Measurements from ENCODE around the gene FAM241B.

Gene FAM241B

DNA sequence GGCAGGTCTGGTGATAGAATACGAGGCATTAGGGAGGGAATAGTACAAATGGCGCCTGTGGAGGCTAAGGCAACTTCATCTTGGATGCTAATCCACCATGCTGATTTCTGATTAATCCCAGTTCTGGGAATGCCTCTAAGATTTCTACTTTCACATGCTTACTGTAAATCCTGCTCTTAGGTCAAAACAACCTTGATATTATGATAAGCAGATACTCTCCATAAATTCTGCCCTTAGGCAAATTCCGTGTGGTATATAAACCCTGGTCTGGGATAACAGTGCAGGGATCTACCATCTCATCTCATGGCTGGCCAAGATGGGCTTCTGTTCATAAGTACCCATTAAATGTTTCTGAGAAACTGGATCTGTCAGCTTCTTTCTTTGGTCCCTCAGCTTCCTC is 45.4 kb upstream of the FAM241B start:
- no peak for DNase-seq (ENCODE audit: low read depth in 1 of 2, low spot score in 1 of 2)
- Histone ChIP-seq H3K4me3 (replicated peaks; ENCODE audit: insufficient read depth, low read length) (no peak overlapping the region), H3K27ac (replicated peaks) (no peak overlapping the region), H3K27me3 (ENCODE audit: insufficient read depth, poor library complexity, severe bottlenecking) (peaks cover 19% of the 10 kb centered on the region)
- no peak for TF ChIP-seq SPI1 (IDR thresholded peaks at IDR 0.05; ENCODE audit: borderline replicate concordance, low read depth)
- TF ChIP-seq GABPA (IDR thresholded peaks at IDR 0.05; ENCODE audit: low read depth) = no peak
- TF ChIP-seq, protein P1, sequence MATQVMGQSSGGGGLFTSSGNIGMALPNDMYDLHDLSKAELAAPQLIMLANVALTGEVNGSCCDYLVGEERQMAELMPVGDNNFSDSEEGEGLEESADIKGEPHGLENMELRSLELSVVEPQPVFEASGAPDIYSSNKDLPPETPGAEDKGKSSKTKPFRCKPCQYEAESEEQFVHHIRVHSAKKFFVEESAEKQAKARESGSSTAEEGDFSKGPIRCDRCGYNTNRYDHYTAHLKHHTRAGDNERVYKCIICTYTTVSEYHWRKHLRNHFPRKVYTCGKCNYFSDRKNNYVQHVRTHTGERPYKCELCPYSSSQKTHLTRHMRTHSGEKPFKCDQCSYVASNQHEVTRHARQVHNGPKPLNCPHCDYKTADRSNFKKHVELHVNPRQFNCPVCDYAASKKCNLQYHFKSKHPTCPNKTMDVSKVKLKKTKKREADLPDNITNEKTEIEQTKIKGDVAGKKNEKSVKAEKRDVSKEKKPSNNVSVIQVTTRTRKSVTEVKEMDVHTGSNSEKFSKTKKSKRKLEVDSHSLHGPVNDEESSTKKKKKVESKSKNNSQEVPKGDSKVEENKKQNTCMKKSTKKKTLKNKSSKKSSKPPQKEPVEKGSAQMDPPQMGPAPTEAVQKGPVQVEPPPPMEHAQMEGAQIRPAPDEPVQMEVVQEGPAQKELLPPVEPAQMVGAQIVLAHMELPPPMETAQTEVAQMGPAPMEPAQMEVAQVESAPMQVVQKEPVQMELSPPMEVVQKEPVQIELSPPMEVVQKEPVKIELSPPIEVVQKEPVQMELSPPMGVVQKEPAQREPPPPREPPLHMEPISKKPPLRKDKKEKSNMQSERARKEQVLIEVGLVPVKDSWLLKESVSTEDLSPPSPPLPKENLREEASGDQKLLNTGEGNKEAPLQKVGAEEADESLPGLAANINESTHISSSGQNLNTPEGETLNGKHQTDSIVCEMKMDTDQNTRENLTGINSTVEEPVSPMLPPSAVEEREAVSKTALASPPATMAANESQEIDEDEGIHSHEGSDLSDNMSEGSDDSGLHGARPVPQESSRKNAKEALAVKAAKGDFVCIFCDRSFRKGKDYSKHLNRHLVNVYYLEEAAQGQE (IDR thresholded peaks at IDR 0.05; ENCODE audit: insufficient replicate concordance, low read depth) = no peak
- no peak for TF ChIP-seq POLR2AphosphoS5 (IDR thresholded peaks at IDR 0.05; ENCODE audit: low read depth)
- TF ChIP-seq, protein P2, sequence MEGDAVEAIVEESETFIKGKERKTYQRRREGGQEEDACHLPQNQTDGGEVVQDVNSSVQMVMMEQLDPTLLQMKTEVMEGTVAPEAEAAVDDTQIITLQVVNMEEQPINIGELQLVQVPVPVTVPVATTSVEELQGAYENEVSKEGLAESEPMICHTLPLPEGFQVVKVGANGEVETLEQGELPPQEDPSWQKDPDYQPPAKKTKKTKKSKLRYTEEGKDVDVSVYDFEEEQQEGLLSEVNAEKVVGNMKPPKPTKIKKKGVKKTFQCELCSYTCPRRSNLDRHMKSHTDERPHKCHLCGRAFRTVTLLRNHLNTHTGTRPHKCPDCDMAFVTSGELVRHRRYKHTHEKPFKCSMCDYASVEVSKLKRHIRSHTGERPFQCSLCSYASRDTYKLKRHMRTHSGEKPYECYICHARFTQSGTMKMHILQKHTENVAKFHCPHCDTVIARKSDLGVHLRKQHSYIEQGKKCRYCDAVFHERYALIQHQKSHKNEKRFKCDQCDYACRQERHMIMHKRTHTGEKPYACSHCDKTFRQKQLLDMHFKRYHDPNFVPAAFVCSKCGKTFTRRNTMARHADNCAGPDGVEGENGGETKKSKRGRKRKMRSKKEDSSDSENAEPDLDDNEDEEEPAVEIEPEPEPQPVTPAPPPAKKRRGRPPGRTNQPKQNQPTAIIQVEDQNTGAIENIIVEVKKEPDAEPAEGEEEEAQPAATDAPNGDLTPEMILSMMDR (IDR thresholded peaks at IDR 0.05; ENCODE audit: insufficient read depth, low read length) = no peak

DNA sequence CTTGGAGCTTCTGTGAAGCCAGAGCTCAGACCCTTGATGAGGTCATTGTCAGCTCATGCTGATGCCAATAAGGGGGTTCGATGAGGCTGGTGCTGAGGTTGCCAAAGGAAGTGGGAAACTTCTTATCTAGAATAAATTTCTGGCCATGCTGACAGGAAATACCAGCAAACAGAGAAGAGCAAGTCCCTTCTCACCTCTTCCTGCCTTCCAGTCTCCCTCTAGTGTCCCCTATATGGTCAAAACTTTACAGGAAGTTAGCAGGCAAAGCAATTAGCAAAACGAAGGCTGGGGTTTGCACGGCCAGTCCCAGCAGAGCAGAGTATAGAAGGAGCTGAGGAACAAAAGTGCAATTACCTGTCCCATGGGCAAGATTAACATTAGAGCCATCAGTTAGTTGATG is 41.7 kb upstream of the FAM241B start:
- Histone ChIP-seq H3K27me3 (ENCODE audit: insufficient read depth, poor library complexity, severe bottlenecking) (peaks cover 8% of the 10 kb centered on the region), H3K4me3 (replicated peaks; ENCODE audit: insufficient read depth, low read length) (no peak overlapping the region), H3K27ac (replicated peaks) (no peak overlapping the region)
- DNase-seq (ENCODE audit: low read depth in 1 of 2, low spot score in 1 of 2) = no peak
- TF ChIP-seq GABPA (IDR thresholded peaks at IDR 0.05; ENCODE audit: low read depth) = no peak
- TF ChIP-seq, protein P2 (IDR thresholded peaks at IDR 0.05; ENCODE audit: insufficient read depth, low read length) = no peak
- no peak for TF ChIP-seq POLR2AphosphoS5 (IDR thresholded peaks at IDR 0.05; ENCODE audit: low read depth)
- no peak for TF ChIP-seq SPI1 (IDR thresholded peaks at IDR 0.05; ENCODE audit: borderline replicate concordance, low read depth)
- TF ChIP-seq, protein P1 (IDR thresholded peaks at IDR 0.05; ENCODE audit: insufficient replicate concordance, low read depth) = no peak

DNA sequence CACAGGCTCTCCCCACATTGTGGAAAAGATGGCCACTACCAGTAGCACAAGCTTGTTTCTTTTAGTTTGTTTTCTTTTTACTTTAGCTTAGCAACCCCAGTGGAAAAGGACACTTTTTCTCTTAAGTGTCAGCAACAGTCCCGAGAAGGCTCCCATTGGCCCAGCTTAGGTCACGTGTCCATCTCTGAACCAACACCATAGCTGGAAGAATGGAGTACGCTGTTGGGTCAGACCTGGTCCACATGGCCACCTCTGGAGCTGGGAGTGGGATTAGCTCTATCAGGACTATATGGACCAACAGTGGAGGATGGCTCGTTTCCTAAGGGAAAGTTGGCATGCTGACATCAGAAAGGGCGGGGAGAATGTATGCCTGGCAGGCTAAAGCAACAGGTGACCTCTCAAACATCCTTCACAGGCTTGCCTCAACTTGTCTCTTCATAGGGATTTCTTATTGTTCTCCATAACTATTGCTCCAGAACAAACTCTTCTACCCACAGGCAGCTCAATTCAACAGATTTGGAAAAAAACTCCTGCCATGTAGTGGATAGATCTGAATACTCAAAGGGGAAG is 29.2 kb upstream of the FAM241B start:
- H3K27ac ChIP-seq (replicated peaks) = no peak overlapping the region
- no peak for DNase-seq (ENCODE audit: low read depth in 1 of 2, low spot score in 1 of 2)
- H3K27me3 ChIP-seq (ENCODE audit: insufficient read depth, poor library complexity, severe bottlenecking) = peaks cover 3% of the 10 kb centered on the region
- TF ChIP-seq POLR2AphosphoS5 (IDR thresholded peaks at IDR 0.05; ENCODE audit: low read depth) (no peak), GABPA (IDR thresholded peaks at IDR 0.05; ENCODE audit: low read depth) (no peak), SPI1 (IDR thresholded peaks at IDR 0.05; ENCODE audit: borderline replicate concordance, low read depth) (no peak)
- TF ChIP-seq, protein P2 (IDR thresholded peaks at IDR 0.05; ENCODE audit: insufficient read depth, low read length) = no peak
- TF ChIP-seq, protein P1 (IDR thresholded peaks at IDR 0.05; ENCODE audit: insufficient replicate concordance, low read depth) = no peak
- H3K4me3 ChIP-seq (replicated peaks; ENCODE audit: insufficient read depth, low read length) = no peak overlapping the region
